ENCODE measurements around the gene IGF1R.

The IGF1R gene

DNA sequence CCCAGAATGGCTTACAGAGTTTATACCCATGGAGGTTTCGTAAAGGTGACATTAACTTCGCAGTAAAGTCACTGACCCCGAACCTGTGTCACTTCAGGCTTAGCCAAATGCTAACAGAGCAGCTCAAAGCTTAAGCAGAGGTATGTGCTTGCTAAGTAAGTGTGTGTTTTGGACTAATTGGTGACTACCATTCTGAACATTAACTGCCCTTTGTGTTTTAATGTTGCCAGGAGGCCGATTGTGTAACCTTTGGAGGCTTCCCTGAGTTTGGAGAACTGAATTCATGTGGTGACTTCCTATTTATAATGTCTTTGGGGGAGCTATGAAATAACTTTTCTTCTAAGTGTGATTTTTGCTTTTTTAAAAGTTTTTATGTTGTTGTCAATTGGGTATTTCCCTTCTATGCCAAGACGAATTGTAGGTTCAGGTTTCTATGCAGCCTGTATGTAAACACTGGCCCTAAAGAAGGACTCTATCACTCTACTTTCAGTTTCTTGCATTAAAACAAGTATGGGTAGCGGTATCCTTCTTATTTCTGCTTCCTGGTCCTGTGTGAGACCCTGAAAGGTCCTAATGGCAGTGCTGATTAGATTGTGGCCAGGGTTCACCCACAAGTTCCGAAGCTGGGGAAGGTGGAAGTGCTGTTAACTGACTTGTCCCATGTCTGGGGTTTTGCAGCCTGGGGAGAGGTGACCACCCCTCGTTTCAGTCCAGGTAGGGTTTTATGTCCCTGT, 86.3 kb downstream of the IGF1R start:
- Histone ChIP-seq H3K9ac (ENCODE audit: low read depth, low read length) (no peak overlapping the region), H3K9me3 (ENCODE audit: control insufficient read depth, insufficient read depth, low read length) (no peaks in the 10 kb centered on the region), H3K4me1 (ENCODE audit: control insufficient read depth, insufficient read depth, low read length) (peaks cover 25% of the 10 kb centered on the region), H3K36me3 (ENCODE audit: control insufficient read depth, insufficient read depth, low read length) (no peaks in the 10 kb centered on the region), H3K27me3 (ENCODE audit: control insufficient read depth, insufficient read depth, low read length) (no peaks in the 10 kb centered on the region), H3K4me3 (ENCODE audit: low read depth, low read length) (no peak overlapping the region)

DNA sequence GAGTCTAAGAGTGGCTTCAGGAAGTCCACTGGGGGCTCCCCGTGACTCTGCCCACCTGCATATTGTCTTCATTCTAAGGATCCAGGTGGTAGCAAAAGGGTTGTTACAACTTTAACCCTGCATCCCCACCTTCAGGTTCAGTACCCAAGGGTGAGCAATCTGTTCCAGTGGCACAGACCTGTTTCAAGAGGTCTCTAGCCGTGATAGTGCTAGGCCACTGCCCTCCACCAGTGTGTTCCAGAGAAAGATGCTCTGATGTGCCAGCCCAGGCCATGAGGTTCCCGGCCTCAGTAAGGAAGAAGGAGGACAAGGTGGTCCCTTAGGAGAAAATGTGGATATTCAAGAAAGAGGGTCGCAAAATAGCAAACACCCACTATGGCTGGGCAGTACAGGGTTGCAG, 87.0 kb downstream of the IGF1R start:
- H3K4me3 ChIP-seq (ENCODE audit: low read depth, low read length): no peak overlapping the region
- no peaks in the 10 kb centered on the region for H3K9me3 ChIP-seq (ENCODE audit: control insufficient read depth, insufficient read depth, low read length)
- H3K36me3 ChIP-seq (ENCODE audit: control insufficient read depth, insufficient read depth, low read length): no peaks in the 10 kb centered on the region
- H3K9ac ChIP-seq (ENCODE audit: low read depth, low read length): peak overlapping the region; percentile 16
- H3K27me3 ChIP-seq (ENCODE audit: control insufficient read depth, insufficient read depth, low read length): no peaks in the 10 kb centered on the region
- peaks cover 25% of the 10 kb centered on the region for H3K4me1 ChIP-seq (ENCODE audit: control insufficient read depth, insufficient read depth, low read length)

DNA sequence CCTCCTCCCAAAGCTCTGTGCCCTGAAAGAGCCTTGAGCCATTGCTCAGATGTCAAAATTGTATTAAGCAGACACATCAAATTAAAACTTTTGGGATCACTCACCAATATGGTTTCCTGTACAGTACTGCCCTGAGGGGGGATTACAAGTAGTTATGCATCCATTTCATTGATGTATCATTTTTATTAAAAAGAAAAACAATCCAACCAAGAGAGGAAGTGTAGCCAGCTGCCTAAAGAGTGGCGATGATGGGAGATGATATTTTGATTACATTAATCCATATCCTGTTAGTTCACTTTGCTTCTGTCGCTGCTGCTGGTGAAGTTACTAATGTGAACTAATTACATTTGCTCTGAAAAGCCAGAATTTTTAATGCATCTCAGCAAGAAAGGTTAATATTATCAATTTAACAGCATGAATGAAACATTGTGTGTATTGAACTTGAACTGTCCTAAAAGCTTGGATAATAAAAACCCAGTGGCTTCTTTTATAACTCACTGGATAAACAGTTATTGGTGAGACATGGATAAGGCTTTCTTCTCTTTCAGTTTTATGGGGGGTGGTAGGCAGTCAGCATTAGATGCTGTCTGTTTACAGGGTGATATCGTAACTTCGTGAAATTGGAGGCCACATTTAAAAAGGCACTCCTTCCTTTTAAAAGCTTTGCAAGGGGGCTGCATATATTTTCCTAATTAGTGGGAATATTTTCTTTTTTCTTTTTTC, 87.7 kb downstream of the IGF1R start:
- Histone ChIP-seq H3K27me3 (ENCODE audit: control insufficient read depth, insufficient read depth, low read length) (no peaks in the 10 kb centered on the region), H3K36me3 (ENCODE audit: control insufficient read depth, insufficient read depth, low read length) (no peaks in the 10 kb centered on the region), H3K9me3 (ENCODE audit: control insufficient read depth, insufficient read depth, low read length) (no peaks in the 10 kb centered on the region), H3K4me1 (ENCODE audit: control insufficient read depth, insufficient read depth, low read length) (peaks cover 25% of the 10 kb centered on the region), H3K4me3 (ENCODE audit: low read depth, low read length) (no peak overlapping the region), H3K9ac (ENCODE audit: low read depth, low read length) (no peak overlapping the region)

DNA sequence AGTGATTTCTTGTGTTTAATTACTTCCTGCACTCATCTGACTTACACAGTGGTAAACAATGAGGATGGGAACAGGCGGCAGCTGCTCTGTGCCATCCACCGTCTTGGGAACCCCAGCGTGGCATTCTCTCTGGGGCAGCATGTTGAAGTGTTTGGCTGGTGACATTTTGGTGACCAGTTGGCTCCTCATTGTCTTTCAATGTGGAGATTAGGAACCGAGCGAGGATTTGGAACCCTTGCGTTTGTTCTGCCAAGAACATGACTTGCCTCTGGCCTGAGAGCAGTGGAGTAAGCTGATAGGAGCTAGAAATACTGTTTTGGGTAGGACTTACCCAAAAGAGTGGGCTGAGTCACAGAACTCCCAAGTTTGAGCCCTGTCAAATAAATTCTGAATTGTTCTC, 88.8 kb downstream of the IGF1R start:
- H3K4me1 ChIP-seq (ENCODE audit: control insufficient read depth, insufficient read depth, low read length): peaks cover 17% of the 10 kb centered on the region
- no peak overlapping the region for H3K4me3 ChIP-seq (ENCODE audit: low read depth, low read length)
- H3K27me3 ChIP-seq (ENCODE audit: control insufficient read depth, insufficient read depth, low read length): no peaks in the 10 kb centered on the region
- H3K9me3 ChIP-seq (ENCODE audit: control insufficient read depth, insufficient read depth, low read length): no peaks in the 10 kb centered on the region
- H3K9ac ChIP-seq (ENCODE audit: low read depth, low read length): no peak overlapping the region
- H3K36me3 ChIP-seq (ENCODE audit: control insufficient read depth, insufficient read depth, low read length): no peaks in the 10 kb centered on the region

DNA sequence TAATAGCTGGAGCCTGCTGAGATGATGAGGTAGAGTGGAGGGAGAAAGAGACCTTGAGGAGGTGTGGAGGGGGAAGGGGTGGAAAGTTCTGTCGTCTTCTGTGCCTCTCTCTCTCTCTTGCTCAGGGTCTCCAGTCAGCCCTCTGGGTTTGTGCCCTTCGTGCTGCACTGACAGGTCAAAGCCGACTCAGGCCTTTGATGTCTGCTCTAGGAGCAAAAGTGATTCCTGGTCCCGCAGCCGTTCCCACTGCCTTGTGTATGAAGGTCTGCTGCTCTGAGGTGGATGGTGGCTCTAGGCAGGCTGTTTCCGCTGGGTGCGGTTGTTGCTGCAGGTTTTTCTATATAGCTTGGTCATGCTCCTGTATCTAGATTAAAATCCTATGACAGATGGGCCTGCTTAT, 89.4 kb downstream of the IGF1R start:
- Histone ChIP-seq H3K27me3 (ENCODE audit: control insufficient read depth, insufficient read depth, low read length) (no peaks in the 10 kb centered on the region), H3K9ac (ENCODE audit: low read depth, low read length) (no peak overlapping the region), H3K4me1 (ENCODE audit: control insufficient read depth, insufficient read depth, low read length) (peaks cover 15% of the 10 kb centered on the region), H3K36me3 (ENCODE audit: control insufficient read depth, insufficient read depth, low read length) (no peaks in the 10 kb centered on the region), H3K9me3 (ENCODE audit: control insufficient read depth, insufficient read depth, low read length) (no peaks in the 10 kb centered on the region), H3K4me3 (ENCODE audit: low read depth, low read length) (no peak overlapping the region)

DNA sequence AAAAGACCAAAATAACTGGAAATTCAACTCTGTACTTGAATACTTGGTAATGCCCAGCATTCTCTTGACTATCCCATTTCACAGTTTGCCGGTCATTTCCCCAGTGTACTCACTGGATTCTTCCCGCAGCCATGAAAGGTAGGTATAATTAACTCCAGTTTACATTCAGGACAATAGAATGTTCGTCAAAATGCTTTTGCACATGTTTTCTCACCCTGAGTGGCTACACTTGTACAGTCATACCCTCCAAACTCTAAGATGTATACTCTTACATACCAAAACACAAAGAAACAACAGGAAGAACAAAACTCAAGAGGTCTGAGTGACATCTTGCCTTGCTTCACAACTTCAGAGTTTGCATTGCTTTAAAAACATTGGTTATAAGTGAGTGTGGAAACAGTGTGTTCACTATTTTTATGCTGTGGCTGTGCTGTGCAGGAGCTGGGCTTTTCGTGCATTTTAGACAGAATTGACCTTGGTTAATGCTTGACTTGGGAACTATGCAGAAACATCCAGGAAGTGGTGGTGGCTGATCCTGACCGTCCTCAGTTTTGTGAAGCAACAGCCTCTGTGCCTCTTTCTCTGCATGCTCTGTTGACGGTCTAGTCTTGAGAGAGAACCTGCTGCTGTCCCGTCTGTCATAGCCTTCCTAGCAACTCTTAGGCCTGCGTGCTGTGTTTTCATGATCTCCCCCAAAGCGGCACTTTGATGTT, 90.5 kb downstream of the IGF1R start:
- Histone ChIP-seq H3K4me3 (ENCODE audit: low read depth, low read length) (no peak overlapping the region), H3K9ac (ENCODE audit: low read depth, low read length) (no peak overlapping the region), H3K27me3 (ENCODE audit: control insufficient read depth, insufficient read depth, low read length) (no peaks in the 10 kb centered on the region), H3K36me3 (ENCODE audit: control insufficient read depth, insufficient read depth, low read length) (no peaks in the 10 kb centered on the region), H3K9me3 (ENCODE audit: control insufficient read depth, insufficient read depth, low read length) (no peaks in the 10 kb centered on the region), H3K4me1 (ENCODE audit: control insufficient read depth, insufficient read depth, low read length) (peaks cover 15% of the 10 kb centered on the region)

DNA sequence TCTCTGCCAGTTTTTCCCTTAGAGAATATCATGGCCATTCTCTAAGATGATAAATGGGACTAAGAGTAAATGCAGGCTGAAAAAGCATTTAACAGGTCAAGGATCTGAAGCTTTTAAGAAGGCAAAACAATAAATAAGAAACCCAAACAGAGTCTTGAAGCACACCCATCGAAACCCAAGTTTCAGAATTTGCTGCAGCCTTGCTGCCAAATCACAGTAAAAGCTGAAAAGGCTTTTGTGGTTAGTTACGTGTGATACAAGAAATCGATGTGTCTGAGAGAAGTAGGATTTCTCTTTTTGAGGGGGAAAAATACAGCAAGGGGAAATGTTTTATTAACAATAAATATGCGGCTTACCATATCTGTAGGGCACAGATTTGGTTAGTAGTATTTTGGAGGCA, 92.0 kb downstream of the IGF1R start:
- Histone ChIP-seq H3K4me3 (ENCODE audit: low read depth, low read length) (no peak overlapping the region), H3K27me3 (ENCODE audit: control insufficient read depth, insufficient read depth, low read length) (no peaks in the 10 kb centered on the region), H3K9me3 (ENCODE audit: control insufficient read depth, insufficient read depth, low read length) (no peaks in the 10 kb centered on the region), H3K36me3 (ENCODE audit: control insufficient read depth, insufficient read depth, low read length) (no peaks in the 10 kb centered on the region), H3K9ac (ENCODE audit: low read depth, low read length) (no peak overlapping the region), H3K4me1 (ENCODE audit: control insufficient read depth, insufficient read depth, low read length) (peaks cover 7% of the 10 kb centered on the region)

DNA sequence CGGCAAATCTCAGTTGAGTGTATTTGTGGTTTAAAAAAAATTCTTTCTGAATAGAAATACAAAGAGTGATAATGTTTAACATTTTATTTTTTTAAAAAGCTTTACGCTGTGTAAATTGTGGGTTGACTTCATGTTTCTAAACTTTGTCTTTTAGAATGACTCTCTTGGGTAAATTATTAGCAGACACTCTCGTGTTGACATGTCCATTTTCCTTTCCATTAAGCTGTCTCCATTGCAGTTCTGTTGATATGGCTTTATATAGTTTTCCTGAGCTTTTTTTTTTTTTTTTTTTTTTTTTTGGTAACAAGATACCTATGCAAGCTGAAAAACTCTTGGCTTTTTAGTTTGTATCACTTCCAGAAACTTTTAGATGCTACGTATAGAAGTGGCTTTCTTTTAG, 92.6 kb downstream of the IGF1R start:
- Histone ChIP-seq H3K4me3 (ENCODE audit: low read depth, low read length) (no peak overlapping the region), H3K4me1 (ENCODE audit: control insufficient read depth, insufficient read depth, low read length) (peaks cover 7% of the 10 kb centered on the region), H3K27me3 (ENCODE audit: control insufficient read depth, insufficient read depth, low read length) (no peaks in the 10 kb centered on the region), H3K9me3 (ENCODE audit: control insufficient read depth, insufficient read depth, low read length) (no peaks in the 10 kb centered on the region), H3K36me3 (ENCODE audit: control insufficient read depth, insufficient read depth, low read length) (no peaks in the 10 kb centered on the region), H3K9ac (ENCODE audit: low read depth, low read length) (no peak overlapping the region)

DNA sequence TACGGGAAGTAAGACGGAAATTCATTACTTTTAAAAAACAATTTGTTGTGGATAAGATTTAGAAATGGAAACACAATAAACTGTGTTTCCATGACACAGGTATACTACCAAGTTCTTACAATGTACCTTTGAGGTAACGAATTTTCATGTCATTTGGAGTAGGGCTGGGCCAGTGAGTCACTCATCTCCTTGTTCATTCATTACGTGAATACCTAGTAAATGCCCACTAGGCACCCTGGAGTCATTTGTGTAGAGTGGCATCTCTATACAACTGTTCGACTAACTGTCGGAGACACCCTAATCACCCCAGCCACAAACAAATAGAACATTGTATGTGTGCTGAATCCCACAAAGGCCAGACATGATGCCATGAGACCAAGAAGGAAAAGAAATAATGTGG, 94.8 kb downstream of the IGF1R start:
- Histone ChIP-seq H3K27me3 (ENCODE audit: control insufficient read depth, insufficient read depth, low read length) (no peaks in the 10 kb centered on the region), H3K4me1 (ENCODE audit: control insufficient read depth, insufficient read depth, low read length) (no peaks in the 10 kb centered on the region), H3K9ac (ENCODE audit: low read depth, low read length) (no peak overlapping the region), H3K4me3 (ENCODE audit: low read depth, low read length) (no peak overlapping the region), H3K36me3 (ENCODE audit: control insufficient read depth, insufficient read depth, low read length) (no peaks in the 10 kb centered on the region), H3K9me3 (ENCODE audit: control insufficient read depth, insufficient read depth, low read length) (no peaks in the 10 kb centered on the region)

DNA sequence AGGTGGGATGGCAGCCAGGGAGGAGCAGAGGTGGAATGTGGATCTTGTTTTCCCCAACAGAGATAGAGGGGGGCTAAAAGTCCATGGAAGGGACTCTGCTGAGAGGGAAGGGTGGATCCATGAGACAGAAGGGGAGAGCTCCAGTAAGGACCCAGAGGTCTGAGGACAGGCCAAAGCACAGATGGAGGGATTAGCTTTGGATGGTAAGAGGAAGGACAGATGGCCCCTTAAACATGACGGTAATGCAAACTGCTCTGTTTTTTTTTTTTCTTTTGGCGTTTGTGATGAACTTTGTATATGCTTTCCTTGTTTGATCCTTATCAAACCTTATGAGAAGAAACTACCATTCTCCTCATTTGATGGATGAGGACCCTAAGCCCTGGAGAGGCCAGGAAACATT, 96.2 kb downstream of the IGF1R start:
- Histone ChIP-seq H3K4me1 (ENCODE audit: control insufficient read depth, insufficient read depth, low read length) (no peaks in the 10 kb centered on the region), H3K9ac (ENCODE audit: low read depth, low read length) (no peak overlapping the region), H3K4me3 (ENCODE audit: low read depth, low read length) (no peak overlapping the region), H3K27me3 (ENCODE audit: control insufficient read depth, insufficient read depth, low read length) (no peaks in the 10 kb centered on the region), H3K36me3 (ENCODE audit: control insufficient read depth, insufficient read depth, low read length) (no peaks in the 10 kb centered on the region), H3K9me3 (ENCODE audit: control insufficient read depth, insufficient read depth, low read length) (no peaks in the 10 kb centered on the region)

DNA sequence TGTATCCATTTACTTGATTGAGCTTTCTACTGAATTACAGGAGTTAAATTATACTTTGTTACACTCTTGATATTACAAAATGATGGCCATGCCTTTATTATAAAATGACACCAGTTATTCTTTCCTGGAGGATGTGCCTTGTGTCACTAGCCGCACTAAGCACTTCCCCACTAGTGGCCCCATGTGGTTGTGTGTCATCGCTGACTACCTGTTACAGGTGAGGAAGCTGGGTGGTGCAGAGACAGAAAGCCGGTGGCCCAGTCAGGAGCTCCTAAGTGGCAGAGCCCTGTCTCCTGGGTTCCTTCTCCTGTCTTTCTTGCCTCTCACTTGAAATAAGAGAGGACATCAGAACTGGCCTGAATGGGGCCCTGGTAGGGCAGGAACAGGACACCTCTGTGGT, 96.8 kb downstream of the IGF1R start:
- Histone ChIP-seq H3K4me1 (ENCODE audit: control insufficient read depth, insufficient read depth, low read length) (peaks cover 2% of the 10 kb centered on the region), H3K36me3 (ENCODE audit: control insufficient read depth, insufficient read depth, low read length) (no peaks in the 10 kb centered on the region), H3K9ac (ENCODE audit: low read depth, low read length) (no peak overlapping the region), H3K9me3 (ENCODE audit: control insufficient read depth, insufficient read depth, low read length) (no peaks in the 10 kb centered on the region), H3K4me3 (ENCODE audit: low read depth, low read length) (no peak overlapping the region), H3K27me3 (ENCODE audit: control insufficient read depth, insufficient read depth, low read length) (no peaks in the 10 kb centered on the region)
